ENCODE data around the gene RPL35. TPM values are rescaled to one million over a fixed set of nuclear protein-coding genes. Genes with fewer than 3 reads are reported as not detected.

The RPL35 gene
- total RNA-seq, 4 donors from 2014 or later: 1,231 to 2,313 (median 2,047) TPM

DNA sequence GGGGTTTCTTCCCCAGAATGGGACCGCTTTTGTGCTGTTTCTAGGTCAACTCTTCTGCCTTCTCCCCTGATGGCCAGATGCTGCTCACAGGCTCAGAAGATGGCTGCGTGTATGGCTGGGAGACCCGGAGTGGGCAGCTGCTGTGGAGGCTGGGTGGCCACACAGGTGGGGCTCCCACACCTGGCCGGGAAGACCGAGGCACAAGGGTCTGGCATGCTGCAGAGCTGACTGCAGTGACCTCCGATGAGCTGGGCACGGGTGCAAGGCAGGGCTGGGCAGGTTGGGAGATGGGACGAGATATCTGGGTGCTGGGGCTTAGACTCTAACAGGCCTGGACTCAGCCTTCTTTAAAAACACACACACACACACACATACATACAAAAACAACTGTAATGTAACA is 7.6 kb downstream of the RPL35 start:
- Histone ChIP-seq H3K4me1 (peaks cover 12 to 24% of the 10 kb centered on the region in 2 donors), H3K27ac (no peak overlapping the region), H3K36me3 (peaks cover 17 to 24% of the 10 kb centered on the region in 2 donors), H3K4me3 (replicated peaks in 1 of 3) (no peak overlapping the region), H3K9me3 (no peaks in the 10 kb centered on the region), H3K27me3 (no peaks in the 10 kb centered on the region)
- TF ChIP-seq, protein P1, sequence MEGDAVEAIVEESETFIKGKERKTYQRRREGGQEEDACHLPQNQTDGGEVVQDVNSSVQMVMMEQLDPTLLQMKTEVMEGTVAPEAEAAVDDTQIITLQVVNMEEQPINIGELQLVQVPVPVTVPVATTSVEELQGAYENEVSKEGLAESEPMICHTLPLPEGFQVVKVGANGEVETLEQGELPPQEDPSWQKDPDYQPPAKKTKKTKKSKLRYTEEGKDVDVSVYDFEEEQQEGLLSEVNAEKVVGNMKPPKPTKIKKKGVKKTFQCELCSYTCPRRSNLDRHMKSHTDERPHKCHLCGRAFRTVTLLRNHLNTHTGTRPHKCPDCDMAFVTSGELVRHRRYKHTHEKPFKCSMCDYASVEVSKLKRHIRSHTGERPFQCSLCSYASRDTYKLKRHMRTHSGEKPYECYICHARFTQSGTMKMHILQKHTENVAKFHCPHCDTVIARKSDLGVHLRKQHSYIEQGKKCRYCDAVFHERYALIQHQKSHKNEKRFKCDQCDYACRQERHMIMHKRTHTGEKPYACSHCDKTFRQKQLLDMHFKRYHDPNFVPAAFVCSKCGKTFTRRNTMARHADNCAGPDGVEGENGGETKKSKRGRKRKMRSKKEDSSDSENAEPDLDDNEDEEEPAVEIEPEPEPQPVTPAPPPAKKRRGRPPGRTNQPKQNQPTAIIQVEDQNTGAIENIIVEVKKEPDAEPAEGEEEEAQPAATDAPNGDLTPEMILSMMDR (IDR thresholded peaks at IDR 0.05): no peak
- TF ChIP-seq POLR2A (IDR thresholded peaks at IDR 0.05): no peak
- DNase-seq: no peak
- intact Hi-C loops (cut with DNase I): loop anchor here (10.0 kb wide), 1 partner anchor 239 kb away; no protein-coding TSS in a partner anchor
- WGBS, 2 donors: 86 to 90% methylated on average over 6 to 8 of the region's 8 CpGs

DNA sequence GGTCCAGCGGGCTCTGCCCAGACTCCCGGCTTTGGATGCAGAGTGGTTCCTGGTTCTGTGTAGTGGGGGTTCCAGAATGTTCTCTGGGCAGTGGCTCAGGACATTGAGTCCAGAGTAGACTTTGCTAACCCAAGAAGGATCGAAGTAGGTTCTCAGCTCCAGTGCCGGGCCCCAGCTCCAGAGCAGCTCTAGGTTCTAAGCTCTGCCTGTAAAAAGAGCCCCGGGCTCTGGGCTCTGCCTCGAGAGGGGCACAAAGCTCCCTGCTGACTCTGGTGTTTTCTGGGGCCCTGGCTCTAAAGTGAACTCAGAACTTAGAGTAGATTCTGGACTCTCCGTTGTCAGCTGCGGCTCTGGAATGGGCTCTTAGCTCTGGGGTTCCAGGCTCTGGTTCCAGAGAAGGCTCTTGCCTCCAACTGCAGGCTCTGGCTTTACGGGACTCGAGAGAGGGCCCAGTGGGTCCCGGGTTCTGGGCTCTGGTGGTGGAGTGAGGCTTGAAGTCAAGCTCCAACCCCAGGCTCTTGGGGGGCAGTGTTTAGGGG is 8.1 kb downstream of the RPL35 start:
- Histone ChIP-seq H3K9me3 (no peaks in the 10 kb centered on the region), H3K4me1 (peaks cover 12 to 24% of the 10 kb centered on the region in 2 donors), H3K27ac (peak overlapping the region in 2 of 3 donors; percentile 67 to 75), H3K4me3 (replicated peaks in 1 of 3) (peak overlapping the region in 1 of 3 donors; percentile 35), H3K36me3 (peaks cover 12 to 19% of the 10 kb centered on the region in 2 donors), H3K27me3 (no peaks in the 10 kb centered on the region)
- TF ChIP-seq POLR2A (IDR thresholded peaks at IDR 0.05): no peak
- TF ChIP-seq, protein P1 (IDR thresholded peaks at IDR 0.05): no peak
- DNase-seq: peak in 1 of 2 donors; percentile 28
- WGBS, 2 donors: 64 to 85% methylated on average over 5 to 9 of the region's 11 CpGs
- intact Hi-C loops (cut with DNase I): loop anchor here (2.0 to 10.0 kb wide), 2 partner anchors 81 to 239 kb away; no protein-coding TSS in a partner anchor

DNA sequence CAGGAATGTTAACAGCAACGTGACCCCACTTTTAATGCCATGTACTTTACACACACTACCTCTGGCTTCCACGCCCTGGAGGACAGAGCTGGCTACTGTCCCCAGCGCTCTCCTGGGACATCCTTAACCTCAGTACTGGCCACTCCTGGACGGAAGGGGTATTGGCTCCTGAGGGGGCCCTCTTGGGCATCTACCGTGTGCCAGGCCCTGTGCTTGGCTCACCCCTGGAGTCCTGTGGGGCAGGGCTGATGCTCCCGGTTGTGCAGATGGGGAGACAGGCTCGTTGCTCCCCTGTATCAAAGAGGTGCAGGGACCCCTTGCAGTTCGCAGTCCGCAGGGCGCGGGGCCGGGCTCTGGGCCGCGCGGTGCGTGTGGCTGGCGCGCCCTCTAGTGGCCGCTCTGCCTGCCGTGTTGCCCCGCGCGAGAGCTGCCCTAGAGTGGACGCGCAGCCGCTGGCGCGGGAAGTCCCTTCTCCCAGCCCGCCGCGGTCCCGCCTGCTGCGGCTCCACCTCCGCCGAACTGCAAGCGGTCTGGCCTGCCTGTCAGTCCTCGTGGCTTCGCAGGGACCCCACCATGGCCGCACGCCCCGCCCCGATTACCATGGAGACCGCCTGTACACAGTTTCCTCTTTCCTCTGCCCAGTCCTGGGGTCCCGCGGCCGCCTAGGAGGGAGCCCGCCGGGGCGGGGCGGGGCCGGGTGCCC is 8.8 kb downstream of the RPL35 start, which contains the start of gene WDR38:
TSS of gene WDR38 (plus strand) at position 632 of the 703 bp plus-strand sequence. CDS start 72 bp downstream, outside the sequence.
- Histone ChIP-seq H3K9me3 (no peaks in the 10 kb centered on the region), H3K4me3 (replicated peaks in 1 of 3) (peak within 1 kb of the TSS in 1 of 3 donors; percentile 35), H3K27ac (peak within 1 kb of the TSS; percentile 53 to 75 (median 67)), H3K27me3 (no peaks in the 10 kb centered on the region), H3K4me1 (peaks cover 12 to 24% of the 10 kb centered on the region in 2 donors), H3K36me3 (peaks cover 5 to 13% of the 10 kb centered on the region in 2 donors)
- WGBS, 2 donors: 0 to 2% methylated on average over 6 to 27 of the region's 51 CpGs
- TF ChIP-seq, protein P1 (IDR thresholded peaks at IDR 0.05): peak; percentile 97 to 100 (median 99)
- no peak for TF ChIP-seq POLR2A (IDR thresholded peaks at IDR 0.05)
- peak; percentile 91 to 92 for DNase-seq
- intact Hi-C loops (cut with DNase I): loop anchor here (2.0 to 10.0 kb wide), 2 partner anchors 80 to 238 kb away; no protein-coding TSS in a partner anchor

DNA sequence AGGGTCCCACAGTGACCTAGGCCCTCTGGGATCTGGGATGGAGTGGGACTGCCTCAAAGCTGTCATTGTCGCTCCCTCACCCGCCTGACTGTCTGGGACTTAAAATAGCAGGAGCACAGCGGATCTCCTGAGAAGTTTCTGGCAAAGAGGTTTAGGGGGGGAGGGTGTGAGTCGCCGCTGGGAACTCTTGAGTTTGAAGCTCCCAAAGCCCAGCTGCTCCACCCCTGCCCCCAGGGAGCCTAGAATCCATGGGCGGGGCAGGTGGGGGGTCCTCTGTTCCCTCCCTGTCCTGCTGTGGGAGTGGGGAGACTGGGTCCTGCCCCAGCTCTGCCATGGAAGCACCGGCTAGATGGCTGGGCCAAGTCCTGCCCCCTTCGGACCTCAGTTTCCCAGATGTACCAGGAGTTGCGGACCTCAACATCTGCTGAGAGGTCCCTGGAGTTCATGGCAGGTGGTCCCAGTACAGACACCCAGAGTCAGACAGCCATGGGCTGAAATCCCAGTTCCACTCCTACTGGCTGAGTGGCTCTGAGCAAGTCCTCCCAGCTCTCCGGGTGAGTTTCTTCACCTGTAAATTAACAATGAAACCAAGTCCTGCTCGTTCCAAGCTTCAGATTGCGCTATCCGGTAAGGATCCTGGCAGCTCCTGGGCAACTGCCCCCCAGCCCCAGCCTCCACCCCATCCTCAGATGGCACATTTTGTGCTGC is 9.5 kb downstream of the RPL35 start:
- Histone ChIP-seq H3K4me1 (peaks cover 12 to 24% of the 10 kb centered on the region in 2 donors), H3K9me3 (no peaks in the 10 kb centered on the region), H3K4me3 (replicated peaks in 1 of 3) (peak overlapping the region in 1 of 3 donors; percentile 0), H3K27ac (peak overlapping the region; percentile 53 to 75 (median 67)), H3K27me3 (no peaks in the 10 kb centered on the region), H3K36me3 (peaks cover 0 to 5% of the 10 kb centered on the region in 2 donors)
- intact Hi-C loops (cut with DNase I): loop anchor here (2.0 to 10.0 kb wide), 2 partner anchors 79 to 237 kb away; no protein-coding TSS in a partner anchor
- TF ChIP-seq, protein P1 (IDR thresholded peaks at IDR 0.05): no peak
- TF ChIP-seq POLR2A (IDR thresholded peaks at IDR 0.05): no peak
- peak; percentile 64 to 71 for DNase-seq
- 23 to 53% methylated on average over 7 to 8 of the region's 13 CpGs for WGBS, 2 donors
